Globus pallidus (tissue), 1 donor: ENCODE measurements around the gene NHERF1.

Experiments
- DNase-seq: peaks from one replicate; pipeline ENCODE4 v3.0.0-alpha.2; 2015; ENCODE audit warnings: low spot score

The NHERF1 gene

GRCh38 chr17:74808714-74809430 is 60.4 kb downstream of the NHERF1 start:
- no peak for DNase-seq

GRCh38 chr17:74810699-74811485 is 62.5 kb downstream of the NHERF1 start:
- DNase-seq, result peak; percentile 71

GRCh38 chr17:74812109-74813009 is 63.9 kb downstream of the NHERF1 start:
- DNase-seq, result no peak

- no peak for DNase-seq
These were observed 66.0 kb downstream of the NHERF1 start for GRCh38 chr17:74814453-74814852.

- no peak for DNase-seq
These were observed 66.6 kb downstream of the NHERF1 start for GRCh38 chr17:74815067-74815466.

GRCh38 chr17:74815550-74816370 is 67.3 kb downstream of the NHERF1 start:
- DNase-seq, result no peak

GRCh38 chr17:74816905-74817620 is 68.6 kb downstream of the NHERF1 start:
- DNase-seq, result no peak

GRCh38 chr17:74818291-74818938 is 70.0 kb downstream of the NHERF1 start:
- no peak for DNase-seq
